ENCODE measurements around the gene TNFAIP8.

TNFAIP8 gene

DNA sequence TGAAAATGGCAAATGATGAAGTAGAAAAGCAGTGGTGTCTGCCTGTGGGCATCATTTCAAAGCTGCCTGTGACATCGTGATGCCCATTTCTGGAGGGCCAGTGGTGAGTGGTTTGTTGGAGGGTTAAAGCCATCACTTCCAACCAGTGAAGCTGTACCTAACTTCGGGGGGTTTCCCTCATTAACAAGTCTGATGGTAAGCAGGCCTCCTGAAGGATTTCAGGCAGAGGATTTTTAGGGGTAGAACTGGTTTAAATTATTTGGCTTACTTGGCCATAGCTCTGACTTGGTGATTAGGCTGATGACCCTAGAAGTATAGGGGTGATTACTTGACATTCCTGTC, 10.7 kb downstream of the TNFAIP8 start:
- DNase-seq (ENCODE audit: low read depth in 4 of 4, low spot score in 1 of 4): no peak

DNA sequence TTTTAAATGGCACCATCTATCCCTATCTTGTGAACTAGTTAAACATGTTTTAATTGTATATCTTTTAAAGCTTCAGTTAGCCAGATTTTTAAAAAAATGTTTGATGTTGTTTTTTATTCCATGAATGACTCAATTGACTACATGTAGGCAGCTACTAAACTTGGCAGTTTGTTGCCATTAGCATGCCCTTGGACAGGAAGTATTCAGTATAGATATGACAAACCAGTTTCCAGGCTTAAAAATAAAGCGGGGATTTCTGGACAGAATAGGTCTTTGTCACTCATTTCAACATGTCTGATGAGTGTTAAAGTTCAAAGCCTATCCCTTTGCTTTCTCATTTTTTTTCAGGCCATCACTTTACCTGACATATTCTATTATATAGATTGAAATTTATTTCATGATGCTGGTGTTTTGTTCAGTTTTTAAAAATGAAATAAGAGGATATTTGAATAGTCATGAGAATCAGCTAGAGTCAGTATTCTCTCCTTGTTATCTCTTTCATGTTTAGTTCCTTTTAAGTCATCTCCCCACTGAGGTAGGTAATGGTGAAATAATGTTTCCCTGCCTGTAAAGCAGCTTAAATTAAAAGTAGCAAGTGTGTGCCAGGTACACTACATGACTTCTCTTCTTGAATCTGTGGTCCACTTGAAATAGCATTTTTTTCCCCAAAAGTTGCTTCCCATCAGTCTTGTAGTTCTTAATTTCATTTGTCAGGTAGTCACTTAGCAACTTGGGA, 11.9 kb downstream of the TNFAIP8 start:
- no peak for DNase-seq (ENCODE audit: low read depth in 4 of 4, low spot score in 1 of 4)

DNA sequence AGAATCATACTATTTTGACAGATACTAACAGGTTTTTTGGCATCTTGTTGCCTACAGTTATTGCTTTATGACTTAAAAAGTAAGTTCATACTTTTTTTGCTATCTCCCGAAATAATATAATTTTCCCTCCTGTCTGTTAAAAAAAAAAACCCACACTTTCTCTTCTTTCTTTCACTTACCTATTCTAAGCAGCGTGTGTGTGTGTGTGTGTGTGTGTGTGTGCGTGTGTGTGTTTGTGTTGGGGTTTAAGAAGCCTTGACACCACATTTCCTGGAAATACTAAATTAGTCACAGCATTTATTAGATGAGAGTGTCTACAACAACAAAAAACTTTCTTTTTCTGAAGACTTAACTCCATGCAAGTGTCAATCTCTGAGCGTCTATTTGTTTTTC, 12.4 kb downstream of the TNFAIP8 start:
- DNase-seq (ENCODE audit: low read depth in 4 of 4, low spot score in 1 of 4): no peak

DNA sequence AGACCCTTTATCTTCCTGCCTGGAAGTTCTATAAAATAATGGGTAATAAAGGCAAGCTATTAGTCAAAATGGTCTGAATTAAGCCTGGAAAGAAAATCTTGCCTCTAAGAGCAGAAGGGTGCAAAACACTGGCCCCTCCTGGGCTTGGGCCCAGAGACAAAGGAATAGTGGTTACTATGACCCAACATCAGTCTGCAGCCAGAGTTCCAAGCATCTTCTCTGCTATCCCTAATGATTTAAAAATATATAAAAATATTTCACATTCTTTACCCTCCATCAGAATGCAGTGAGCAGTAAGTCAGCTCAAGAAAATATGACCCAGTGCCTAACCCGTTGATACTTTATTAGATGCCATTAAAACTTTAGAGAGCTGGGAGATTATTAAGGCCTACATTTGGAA, 14.7 kb downstream of the TNFAIP8 start:
- no peak for DNase-seq (ENCODE audit: low read depth in 4 of 4, low spot score in 1 of 4)

DNA sequence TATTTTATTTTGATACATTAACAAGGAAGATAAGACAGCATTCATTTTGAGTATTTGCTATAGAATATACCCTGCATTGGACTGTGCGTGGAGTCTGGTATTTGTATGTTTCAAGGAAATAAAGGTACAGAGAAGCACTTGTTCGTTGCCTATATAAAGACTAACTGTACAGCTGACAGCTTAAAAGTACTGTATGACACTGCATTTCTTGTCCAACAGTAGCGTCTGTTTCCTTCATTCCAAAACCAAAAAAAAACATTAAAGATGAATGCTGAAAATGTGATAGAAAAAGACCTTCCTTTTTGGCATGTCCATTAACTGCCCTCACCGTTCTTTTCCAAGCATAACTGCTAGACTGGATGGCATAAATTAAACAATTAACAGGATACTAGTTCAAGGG, 15.3 kb downstream of the TNFAIP8 start:
- DNase-seq (ENCODE audit: low read depth in 4 of 4, low spot score in 1 of 4): no peak

DNA sequence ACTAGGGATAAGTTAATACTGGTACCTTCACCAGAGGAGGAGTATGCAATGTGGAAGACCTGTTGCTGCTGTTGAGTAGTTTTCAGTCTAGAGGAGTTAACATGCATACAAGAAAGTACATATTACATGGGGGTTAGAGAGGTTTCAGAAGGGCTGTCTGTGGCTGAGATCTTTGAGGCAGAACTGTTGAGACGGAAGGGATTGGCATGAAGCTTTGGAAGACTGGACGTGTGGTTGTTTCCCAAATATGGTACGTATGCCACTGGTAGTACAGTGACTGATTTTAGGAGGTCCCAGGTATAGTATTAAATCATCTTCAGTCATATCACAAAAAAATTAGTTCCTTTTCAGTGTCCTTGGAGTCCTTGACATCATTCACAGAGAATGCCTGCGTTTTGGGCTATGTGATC, 17.6 kb downstream of the TNFAIP8 start:
- no peak for DNase-seq (ENCODE audit: low read depth in 4 of 4, low spot score in 1 of 4)

DNA sequence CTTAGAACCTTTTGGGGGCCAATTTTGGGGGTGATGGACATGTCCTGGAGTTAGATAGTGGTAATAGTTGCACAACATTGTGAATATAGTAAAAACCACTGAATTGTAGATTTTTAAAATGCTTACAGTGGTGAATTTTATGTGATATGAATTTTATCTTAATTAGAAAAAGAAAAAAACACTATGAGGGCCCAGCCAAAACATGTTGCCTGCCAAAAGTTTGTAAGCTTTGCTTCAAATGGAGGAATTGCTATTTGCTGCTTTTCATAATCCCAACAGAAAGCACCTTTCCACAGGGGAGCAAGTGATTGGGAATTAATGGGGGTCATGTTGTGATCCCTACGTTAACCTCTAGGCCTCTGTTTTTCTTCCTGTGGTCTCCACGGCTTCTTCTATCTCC, 19.1 kb downstream of the TNFAIP8 start:
- no peak for DNase-seq (ENCODE audit: low read depth in 4 of 4, low spot score in 1 of 4)

DNA sequence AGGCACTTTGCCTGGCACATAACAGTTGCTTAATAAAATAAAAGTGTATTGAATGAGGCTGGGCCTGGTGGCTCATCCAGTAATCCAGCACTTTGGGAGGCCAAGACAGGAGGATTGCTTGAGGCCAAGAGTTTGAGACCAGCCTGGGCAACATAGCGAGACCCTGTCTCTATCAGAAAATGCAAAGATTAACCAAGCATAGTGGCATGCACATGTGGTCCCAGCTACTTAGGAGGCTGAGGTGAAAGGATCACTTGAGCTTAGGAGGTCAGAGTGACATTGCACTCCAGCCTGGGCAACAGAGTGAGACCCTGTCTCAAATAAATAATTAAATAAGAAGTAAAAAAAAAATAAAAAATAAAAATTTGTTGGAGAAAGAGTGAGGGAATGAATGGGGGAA, 21.2 kb downstream of the TNFAIP8 start:
- no peak for DNase-seq (ENCODE audit: low read depth in 4 of 4, low spot score in 1 of 4)

DNA sequence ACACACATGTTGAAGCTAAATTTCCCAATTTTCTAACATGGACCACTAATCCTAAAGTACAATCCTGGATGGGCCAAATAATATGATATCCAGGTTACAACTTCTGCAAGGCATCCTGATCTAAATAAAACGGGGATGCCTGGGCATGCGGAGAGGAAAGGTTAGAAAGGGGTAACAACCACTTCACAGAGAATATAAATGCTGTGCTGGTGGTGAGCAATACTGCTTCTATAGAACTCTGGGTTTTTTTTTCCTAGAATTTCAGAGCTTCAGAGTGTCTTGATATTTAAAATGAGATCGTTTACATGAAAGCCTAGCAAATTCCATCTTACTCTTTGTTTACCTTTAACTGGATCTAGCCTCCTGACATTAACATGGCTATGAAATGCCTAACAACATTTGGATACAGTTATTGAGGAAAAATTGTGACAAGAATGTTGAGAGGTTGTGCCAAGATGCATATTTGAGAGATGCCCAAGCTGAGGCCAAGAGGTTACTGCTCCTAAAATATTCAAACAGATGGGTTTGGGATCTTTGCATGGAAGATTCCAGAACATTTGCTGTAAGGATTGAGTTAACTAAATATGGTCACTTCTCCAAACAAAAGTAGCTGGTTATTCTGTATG, 22.4 kb downstream of the TNFAIP8 start:
- no peak for DNase-seq (ENCODE audit: low read depth in 4 of 4, low spot score in 1 of 4)

DNA sequence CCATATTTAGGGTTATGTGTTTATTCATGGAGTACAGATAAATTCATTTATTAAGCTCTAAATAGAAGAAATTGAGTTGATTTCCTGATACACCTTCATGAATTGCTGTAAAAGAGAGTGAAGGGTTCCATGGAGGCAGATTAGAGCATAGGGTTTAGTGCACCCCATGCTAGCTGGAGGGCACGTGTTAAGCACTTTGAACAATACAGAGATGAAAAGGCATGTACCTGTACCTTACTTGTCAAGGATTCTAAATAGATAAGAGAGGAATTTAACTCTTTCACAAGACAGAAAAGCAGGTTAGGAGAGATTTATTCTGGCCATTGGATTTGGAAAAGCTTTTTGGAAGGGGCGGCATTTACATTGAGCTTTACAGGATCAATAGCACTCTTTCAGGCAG, 23.3 kb downstream of the TNFAIP8 start:
- no peak for DNase-seq (ENCODE audit: low read depth in 4 of 4, low spot score in 1 of 4)

DNA sequence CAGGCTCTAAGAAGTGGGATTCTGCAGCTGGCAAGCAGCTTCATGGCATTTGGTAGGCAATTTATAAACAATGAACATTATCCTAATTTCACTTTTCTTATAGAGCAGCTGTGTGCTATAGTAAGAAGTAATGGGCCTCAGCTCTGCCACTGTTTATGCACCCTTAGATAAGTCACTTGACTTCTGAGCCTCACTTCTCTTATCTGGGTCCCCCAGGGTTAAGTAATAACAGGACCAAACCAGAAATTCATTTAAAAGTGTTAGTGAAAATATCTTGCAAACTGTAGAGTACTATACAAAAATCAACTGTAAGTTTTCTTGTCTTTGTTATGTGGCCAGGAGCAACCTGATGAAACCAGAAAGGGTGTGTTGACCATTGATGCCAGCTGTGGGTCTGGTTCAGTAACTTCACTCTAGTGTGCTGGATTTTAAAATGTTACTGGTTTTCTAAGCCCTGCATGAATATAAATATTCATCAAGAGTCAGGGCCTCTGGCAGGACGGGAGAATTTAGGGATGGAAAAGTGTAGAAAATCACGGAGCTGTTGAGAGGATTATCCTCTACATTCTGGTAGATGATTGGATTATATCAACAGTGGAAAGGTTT, 24.2 kb downstream of the TNFAIP8 start:
- DNase-seq (ENCODE audit: low read depth in 4 of 4, low spot score in 1 of 4): no peak

DNA sequence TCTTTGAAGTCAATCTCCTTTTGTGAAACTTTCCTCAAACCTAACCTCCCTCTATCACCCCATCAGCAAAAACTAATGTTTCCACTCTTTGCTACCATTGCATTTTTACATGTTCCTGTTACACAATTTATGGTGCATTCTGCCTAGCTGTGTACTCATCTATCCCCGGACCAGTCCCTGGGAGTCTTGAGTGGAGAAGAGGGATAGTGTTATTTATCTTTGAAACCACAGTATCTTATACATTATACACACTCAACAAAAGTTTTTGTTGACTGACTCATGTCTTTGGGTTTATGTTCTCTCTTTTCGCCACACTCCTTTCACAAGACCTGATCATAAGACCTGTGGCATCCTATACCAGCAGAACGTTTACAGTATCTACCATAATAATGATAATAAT, 26.4 kb downstream of the TNFAIP8 start:
- DNase-seq (ENCODE audit: low read depth in 4 of 4, low spot score in 1 of 4): no peak

DNA sequence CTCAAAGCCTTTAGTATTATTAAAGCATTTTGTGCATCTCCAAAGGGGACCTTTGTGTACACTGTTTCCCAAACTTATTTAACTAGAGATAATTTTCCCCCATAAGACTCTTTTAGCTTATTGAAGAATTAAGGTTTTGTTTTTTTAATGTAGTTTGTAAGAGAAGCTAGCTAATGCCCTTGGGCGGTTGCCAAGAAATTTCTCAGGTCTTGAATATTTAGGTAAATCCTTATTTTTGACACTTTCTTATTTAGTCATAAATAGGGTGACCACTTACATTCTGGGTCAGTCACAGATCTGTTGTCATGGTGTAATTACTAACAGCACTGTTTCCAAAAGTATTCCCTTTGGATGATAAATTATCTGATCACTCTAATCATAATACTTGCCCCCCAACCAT, 27.2 kb downstream of the TNFAIP8 start:
- DNase-seq (ENCODE audit: low read depth in 4 of 4, low spot score in 1 of 4): no peak

DNA sequence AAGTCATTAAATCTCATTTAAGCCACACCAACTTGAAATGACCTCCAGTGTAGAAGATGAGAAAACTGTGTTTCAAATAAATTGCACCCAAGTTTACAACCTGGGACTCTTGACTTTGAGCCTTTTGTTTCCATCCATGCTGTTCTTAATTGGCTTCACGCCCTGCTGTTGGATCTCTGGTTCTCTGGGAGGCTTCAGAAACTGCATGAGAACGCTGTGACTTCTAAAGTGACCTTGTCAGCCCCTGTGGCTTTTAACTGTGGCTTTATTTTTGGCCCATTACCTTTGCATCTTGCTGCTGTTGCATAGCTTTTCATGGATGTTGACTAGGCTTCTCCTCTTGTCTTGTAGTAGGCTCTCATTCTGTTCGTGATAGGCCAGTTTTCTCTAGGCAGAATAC, 29.3 kb downstream of the TNFAIP8 start:
- DNase-seq (ENCODE audit: low read depth in 4 of 4, low spot score in 1 of 4): no peak

DNA sequence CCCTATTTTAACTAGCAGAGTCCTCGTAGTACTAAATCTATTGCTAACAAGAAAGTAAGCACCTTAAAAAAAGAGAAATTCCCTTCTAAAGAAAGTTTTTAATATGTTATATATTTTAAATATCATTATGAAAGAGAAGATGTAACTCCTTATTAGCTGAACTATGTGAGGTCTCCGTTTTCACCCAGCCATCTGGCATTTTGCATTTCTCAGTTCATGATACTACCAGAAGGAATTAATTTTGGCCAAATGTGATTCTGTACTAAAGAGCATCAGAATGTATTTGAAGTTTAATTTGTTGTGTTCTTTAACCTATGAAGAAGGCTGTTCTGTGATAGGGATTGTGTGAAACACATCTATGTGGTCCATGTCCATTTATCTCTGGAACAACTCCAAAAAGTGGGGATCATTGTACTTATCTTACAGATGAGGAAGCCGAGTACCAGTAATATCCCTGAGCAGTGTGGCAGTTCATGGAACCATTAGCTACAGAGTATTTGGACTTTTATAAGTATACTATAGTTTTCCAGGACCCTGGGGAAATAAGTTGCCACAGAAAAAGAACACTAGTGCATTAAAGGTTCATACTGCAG, 29.8 kb downstream of the TNFAIP8 start:
- DNase-seq (ENCODE audit: low read depth in 4 of 4, low spot score in 1 of 4): no peak

DNA sequence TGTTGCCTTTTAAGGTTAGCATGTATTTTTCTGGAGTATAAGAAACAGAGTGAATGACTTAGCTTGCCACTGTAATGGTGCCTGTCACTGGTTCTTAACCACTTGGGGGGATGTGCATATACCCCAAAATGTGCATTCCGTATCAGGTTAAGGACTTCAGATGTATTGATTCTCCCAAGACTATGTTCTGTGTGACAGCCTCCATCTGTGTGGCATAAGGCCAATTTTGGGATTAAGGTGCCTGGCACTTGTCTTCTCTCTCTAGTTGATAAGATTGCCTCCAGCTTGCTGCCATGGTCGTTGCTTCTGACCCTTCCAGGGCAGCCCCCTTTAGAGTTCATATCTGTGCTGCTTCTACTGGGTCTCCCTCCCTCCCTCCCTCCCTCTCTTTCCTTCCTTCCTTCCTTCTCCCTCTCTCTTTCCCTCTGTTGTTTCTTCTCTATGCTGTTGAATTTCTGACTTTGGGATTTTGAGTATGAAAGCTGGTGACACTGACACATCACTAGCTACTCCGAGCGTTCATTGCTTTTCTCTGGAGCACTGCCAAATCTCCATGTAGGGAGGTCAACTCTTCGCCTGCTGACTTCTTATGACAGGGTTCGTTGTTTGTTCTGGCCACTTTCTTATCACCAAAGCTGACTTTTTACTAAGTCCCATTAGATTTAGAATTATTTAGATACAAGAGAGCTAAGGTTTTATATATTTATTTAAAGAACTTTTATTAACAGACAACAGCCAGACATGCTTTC, 31.0 kb downstream of the TNFAIP8 start:
- no peak for DNase-seq (ENCODE audit: low read depth in 4 of 4, low spot score in 1 of 4)

DNA sequence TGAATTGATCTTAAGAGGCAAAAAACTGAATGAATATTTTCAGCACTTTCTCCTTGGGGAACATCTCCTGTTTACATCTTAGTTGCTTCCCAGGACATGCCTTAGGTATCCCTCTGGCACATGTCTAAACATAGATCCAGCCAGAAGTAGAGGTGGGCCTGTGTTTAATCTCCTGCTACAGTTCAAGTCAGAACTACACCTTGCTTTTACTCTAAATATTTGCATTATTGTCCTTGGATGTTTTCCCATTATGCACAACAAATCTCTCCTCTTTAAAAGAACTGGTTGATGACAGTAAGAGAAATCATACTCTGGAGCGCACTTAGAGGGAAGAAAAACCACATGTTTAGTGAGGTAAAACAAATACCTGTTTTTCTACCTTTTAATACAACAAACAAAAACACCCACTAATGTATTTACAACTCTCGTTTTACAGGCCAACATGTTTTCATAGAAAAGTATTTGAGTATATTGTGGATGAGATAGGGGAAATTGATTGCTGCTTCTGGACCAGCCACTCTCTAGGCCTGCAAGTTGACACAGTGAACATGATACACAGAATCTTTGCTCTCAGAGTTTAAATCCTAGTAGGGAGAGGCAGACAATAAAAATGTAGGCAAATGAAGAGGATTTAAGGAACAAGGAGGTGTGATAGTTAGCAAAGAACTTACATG, 32.3 kb downstream of the TNFAIP8 start:
- no peak for DNase-seq (ENCODE audit: low read depth in 4 of 4, low spot score in 1 of 4)

DNA sequence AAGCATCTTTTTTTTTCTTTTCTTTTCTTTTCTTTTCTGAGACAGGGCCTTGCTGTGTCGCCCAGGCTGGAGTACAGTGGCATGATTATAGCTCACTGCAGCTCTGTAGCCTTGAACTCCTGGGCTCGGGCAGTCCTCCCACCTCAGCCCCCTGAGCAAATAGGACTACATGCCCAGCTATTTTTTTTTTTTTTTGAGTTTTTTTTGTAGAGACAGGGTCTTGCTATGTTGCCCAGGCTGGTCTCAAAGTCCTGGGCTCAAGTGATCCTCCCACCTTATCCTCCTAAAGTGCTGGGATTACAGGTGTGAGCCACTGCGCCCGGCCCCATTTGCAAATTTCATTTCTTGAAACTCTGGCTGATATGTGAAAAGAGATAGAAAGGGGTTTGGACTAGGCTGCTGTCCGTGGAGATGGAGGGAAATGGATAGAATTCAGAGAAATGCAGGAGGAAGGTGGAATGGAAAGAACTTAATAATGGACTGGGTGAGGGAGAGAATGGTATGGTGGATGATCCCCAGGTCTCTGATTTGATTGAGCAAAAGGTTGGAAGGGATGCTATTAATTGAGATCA, 32.9 kb downstream of the TNFAIP8 start:
- DNase-seq (ENCODE audit: low read depth in 4 of 4, low spot score in 1 of 4): no peak

DNA sequence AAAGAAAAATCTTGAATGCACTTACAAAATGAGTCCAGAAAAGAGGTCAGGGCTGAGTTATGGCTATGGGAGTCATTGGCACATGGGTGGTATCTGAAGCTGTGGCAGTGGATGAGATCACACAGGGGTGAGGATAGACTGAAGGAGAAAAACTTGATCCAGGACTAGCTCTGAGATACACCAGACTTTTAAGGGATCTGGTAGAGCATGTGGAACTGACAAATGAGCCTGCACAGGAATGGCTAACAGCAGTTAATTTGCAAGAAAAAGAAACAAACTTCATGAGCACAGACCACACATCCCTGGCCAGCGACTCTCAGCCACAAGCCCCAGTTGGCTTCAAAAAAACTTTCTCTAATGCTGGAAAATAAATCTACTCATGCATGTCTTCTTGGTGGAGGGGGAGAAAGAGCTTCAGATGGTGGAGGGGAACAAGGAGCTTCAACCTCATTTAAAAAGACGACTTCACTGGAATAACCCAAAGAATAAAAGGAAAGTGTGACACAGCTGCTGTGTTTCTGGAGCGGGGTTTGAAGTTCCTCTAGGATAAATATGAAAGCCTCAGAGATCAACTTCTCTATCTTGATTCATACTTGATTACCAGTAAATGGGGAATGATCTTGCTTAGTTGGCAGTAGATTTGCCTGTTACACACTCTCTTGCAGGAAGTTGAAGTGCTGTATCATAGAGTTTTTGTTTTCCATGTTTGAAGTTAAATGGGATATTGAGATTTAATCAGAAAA, 33.6 kb downstream of the TNFAIP8 start:
- no peak for DNase-seq (ENCODE audit: low read depth in 4 of 4, low spot score in 1 of 4)

DNA sequence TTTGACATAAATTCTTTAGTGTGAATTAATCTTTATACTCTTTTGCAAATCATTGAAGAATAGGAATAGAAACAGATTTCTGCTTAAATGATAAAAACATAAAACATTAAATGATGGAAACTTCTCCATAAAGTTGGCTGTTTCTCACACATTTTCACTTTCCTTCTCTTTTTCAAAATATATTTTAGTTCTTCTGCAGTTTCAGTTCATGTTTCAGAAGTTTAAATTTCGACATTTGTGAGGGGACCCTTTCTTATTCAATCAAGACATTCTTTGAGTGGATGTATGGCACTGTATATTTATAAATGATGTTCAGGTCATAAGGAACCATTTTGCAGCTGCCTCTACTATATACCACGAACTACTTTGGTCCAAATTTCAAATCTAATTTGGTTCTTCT, 34.6 kb downstream of the TNFAIP8 start:
- no peak for DNase-seq (ENCODE audit: low read depth in 4 of 4, low spot score in 1 of 4)

Data from stimulated activated CD4-positive, alpha-beta T cell treated with anti-CD3 and anti-CD28 coated beads, Interleukin-1b, Interleukin-23, amount 100 ng/mL, for 24 hours (primary cell).